GM21717 (cell line): ENCODE measurements around the gene WDR33.
"Not testable (repeated sequence)": the region's sequence is repeated elsewhere in the genome, so short reads cannot be mapped to it uniquely, and the experiment has no call there.

Experiments used
- ATAC-seq: cut with Tn5 transposase; IDR thresholded peaks from one replicate; pipeline ENCODE4 v1.9.1; 2021; ENCODE audit warnings: mild to moderate bottlenecking, moderate library complexity; ENCODE audit not compliant: unreplicated experiment

WDR33 gene

GRCh38 chr2:127811397-127812321 is 688 bp upstream of the WDR33 start:
- ATAC-seq: peak; percentile 53

GRCh38 chr2:127810156-127810618 is 784 bp downstream of the WDR33 start:
- ATAC-seq: no peak

GRCh38 chr2:127807678-127808353 is 3.2 kb downstream of the WDR33 start:
- ATAC-seq: no peak

GRCh38 chr2:127806860-127807259 is 4.1 kb downstream of the WDR33 start:
- not testable (repeated sequence) for ATAC-seq

DNA sequence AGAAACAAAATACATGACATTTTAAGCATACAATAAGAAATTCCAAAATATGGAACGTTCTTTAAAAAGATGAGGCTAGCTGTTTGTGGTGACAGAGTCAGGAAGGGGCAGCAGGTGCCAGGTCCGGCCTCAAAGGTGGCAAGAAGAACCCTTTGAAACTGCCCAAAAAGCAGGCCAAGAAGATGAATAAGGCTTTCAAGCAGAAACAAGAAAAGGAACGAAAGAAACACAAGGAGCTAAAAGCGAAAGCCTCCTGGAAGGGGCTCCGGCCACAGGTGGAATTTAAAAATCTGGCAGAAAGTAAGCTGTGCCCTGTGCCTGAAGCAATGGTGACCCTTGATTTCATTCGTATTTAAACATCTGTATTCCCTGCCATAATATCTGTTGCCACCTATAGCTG is 5.5 kb downstream of the WDR33 start:
- no peak for ATAC-seq

GRCh38 chr2:127799926-127800325 is 11.0 kb downstream of the WDR33 start:
- ATAC-seq: no peak

GRCh38 chr2:127796389-127796788 is 14.6 kb downstream of the WDR33 start:
- ATAC-seq: no peak

DNA sequence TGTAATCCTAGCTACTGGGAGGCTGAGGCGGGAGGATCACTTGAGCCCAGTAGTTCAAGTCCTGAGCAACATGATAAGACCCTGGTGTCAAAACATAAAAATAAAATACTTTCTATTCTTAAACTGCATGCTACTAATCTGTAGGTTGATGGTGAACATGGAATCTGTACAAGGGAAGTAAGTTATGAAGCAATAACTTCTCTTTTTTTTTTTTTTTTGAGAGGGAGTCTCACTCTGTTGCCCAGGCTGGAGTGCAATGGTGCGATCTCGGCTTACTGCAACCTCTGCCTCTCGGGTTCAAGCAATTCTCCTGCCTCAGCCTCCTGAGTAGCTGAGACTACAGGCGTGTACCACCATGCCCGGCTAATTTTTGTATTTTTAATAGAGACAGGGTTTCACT is 16.1 kb downstream of the WDR33 start:
- not testable (repeated sequence) for ATAC-seq

DNA sequence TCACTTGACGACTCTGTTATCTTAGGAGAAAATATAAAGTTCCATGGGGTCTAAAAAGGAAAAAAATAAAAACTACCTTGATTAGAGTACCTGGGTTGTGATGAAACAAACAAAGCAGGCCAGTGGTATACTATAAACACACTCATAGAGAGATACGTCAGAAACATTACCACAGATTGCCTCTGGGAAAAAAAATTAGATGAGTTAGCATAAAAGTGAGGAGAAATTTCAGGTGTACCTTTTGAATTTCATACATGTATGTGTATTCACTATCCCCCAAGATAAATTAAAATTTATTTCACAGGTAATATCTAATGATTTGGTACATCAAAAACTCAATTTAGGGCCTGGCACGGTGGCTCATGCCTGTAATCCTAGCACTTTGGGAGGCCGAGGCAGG is 18.2 kb downstream of the WDR33 start:
- no peak for ATAC-seq

DNA sequence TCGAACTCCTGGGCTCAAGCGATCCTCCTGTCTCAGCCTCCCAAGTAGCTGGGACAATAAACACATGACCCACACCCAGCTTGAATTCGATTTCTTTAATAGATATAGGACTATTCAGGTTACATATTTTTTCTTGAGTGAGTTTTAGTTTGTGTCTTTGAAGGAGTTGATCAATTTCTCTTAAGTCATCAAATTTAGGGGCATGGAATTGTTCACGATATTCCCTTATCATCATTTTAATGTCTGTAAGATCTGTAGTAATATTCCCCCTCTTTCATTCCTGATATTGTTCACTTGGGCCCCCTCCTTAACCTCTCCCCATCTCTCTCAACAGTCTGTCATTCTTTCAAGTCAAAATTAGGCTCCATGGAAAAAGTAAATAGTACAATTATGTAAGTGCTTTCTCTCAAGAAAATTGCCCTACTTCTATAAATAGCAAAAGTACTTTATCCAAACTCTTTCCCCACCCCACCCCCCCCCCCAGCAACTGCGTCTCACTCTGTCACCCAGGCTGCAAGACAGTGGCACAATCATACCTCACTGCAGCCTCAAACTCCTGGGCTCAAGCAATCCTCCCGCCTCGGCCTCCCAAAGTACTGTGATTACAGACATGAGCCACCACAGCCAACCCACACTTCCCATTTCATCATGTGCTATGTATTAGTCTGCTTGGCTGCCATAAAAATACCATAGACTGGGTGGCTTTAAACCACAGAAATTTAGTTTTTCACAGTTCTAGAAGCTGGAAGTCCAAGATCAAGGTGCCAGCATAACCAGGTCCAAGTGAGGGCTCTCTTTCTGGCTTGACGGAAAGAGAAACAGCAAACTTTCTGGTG is 20.1 kb downstream of the WDR33 start:
- no peak for ATAC-seq

DNA sequence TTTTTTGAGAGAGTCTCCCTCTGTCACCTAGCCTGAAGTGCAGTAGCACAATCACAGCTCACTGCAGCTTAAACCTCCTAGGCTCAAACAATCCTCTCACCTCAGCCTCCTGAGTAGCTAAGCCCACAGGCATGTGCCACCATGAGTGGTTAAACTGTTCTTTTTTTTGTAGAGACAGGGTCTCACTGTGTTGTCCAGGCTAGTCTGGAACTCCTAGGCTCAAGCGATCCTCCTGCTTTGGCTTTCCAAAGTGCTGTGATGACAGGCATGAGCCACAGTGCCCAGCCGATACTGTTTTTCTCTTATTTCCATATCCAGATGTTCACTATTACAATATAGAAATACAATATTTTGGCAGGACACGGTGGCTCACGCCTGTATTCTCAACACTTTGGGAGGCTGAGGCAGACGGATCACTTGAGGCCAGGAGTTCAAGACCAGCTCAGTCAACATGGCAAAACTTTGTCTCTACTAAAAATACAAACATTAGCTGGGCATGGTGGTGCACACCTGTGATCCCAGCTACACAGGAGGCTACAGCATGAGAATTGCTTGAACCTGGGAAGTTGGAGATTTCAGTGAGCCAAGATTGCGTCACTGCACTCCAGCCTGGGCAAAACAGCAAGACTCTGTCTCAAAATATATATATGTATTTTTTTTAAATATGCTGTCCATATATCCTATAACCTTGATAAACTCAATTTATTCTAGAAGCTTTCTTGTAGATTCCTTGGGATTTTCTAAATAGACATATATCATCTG is 24.7 kb downstream of the WDR33 start:
- ATAC-seq: no peak

DNA sequence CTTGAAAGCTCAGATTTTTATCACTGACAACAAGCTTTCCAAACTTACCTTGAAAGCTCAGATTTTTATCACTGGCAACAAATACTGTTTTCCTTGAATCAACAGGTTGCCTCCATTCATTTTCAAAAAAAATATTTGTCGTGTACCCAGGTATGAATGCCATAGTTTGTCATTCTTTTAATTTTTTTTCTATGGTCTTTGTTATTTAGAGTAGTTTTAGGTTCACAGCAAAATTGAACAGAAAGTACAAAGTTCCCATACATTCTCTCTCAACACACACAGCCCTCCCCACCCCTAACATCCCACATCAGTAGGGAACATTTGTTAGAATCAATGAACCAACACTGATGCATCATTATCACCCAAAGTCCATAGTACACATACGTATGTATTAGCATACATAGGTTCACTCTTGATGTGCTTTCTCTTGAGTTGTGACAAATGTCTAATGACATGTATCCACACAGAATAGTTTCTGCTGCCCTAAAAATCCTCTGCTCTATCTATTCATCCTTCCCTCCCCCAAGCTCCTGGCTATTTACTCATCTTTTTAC is 25.9 kb downstream of the WDR33 start:
- ATAC-seq: no peak

DNA sequence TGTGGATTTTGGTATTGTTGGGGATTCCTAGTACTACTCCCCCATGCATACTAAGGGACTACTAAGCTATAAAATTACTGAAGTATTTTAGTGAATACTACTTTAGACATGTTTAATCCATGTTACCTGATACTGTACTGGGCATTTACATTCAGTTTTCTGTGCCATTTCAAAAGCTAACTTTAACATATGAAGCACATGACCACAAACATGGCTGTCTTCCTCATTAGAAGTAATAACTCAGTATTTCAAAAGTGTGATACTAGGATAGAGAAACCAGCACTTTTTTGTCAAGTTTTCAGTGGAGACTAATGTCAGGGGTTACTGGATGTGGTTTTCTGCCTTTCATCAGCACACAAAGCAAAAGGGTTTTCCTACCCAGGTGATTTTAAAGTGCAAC is 27.9 kb downstream of the WDR33 start:
- no peak for ATAC-seq

DNA sequence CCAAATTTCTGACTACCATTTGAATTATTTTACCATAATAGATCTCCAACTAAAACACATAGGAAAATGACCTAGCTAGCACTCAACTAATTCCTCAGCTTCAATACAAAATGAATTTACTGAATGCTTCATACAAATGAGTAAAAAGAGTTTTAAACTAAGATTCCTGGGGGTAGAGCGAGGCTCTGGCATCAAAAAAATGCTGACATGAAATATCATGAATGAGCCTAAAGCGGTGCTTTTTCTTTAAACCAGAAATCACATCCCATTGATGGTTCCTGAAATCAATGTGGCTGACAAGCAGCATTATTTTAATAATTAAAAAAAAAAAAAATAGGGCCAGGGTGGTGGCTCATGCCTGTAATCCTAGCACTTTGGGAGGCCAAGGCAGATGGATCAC is 32.1 kb downstream of the WDR33 start:
- ATAC-seq: no peak

DNA sequence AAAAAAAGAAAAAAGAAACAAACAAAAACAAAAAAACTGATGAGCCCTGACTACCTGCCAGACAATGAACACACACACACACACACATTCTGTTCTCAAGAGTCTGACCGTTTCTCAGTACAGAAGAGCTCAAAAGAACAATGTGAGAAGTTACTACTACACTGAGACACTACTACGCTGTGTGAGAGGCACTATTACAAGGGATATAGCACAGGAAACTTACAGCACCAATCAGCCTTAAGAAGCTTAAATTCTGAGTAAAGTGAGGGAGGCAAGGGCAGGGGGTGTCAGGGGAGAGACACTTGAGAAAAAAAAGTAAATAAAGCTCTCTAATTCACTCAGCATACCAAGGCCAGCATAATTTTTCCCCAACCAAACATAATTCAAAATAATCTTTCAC is 32.5 kb downstream of the WDR33 start:
- no peak for ATAC-seq

DNA sequence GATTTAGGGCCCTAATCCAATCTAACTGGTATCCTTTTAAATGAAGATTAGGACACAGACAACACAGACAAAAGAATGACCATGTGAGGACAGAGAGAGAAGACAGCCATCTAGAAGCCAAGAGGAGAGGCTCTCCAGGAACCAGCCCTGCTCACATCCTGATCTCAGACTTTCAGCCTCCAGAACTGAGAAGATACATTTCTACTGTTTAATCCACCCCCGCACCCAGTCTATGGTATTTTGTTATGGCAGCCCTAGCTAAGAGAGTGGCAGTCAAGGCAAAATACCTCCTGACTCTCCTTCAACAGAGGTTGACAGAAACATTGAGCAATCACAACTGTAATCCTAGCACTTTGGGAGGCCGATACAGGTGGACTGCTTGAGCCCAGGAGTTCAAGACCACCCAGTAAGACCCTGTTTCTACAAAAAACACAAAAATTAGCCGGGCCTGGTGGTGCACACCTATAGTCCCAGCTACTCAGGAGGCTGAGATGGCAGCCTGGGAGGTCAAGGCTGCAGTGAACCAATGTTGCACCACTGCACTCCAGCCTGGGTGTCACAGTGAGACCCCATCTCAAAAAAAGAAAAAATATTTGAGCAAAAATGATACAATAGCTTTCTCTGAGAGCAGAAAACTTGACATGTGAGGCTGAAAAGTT is 34.7 kb downstream of the WDR33 start:
- ATAC-seq: no peak

- no peak for ATAC-seq
These were observed 39.2 kb downstream of the WDR33 start for GRCh38 chr2:127771756-127772155.

DNA sequence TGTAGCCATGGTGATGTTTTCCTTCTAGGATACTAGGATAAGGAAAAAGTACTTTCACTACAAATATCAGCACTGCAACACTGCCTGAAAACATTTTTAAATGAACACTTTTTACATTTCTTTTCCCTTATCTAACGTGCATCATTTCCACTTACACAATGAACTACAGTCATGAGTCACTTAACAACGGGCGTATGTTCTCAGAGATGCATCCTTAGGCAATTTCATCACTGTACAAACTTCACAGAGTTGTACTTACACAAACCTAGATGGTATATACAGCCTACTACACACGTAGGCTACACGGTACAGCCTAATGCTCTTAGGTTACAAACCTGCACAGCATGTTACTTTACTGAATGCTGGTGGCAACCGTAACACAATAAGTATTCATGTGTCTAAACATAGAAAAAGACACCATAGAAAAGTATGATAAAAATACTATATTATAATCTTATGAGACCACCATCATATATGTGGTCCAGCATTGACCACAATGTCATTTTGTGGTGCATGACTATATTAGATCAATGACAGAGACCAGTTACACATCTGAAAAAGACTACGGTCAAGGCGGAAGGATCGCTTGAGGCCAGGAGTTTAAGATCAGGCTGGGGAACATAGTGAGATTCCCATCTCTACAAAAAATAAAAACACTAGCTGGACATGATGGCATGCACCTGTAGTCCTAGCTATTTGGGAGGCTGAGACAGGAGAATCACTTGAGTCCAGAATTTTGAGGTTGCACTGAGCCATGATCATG is 39.8 kb downstream of the WDR33 start:
- ATAC-seq: no peak

- ATAC-seq: not testable (repeated sequence)
These were observed 40.4 kb downstream of the WDR33 start for GRCh38 chr2:127770534-127770933.
